NCI-H510A (cell line): Measurements from ENCODE around the gene C14orf132.

Experiments used
- DNase-seq: peaks from one replicate; lab custom pipeline; 2025; lab: John Stamatoyannopoulos, UW

The C14orf132 gene

GRCh38 chr14:96119947-96120346 lies 80.8 kb downstream of the C14orf132 start:
- no peak for DNase-seq

- no peak for DNase-seq
These were observed 81.2 kb downstream of the C14orf132 start for GRCh38 chr14:96120392-96120791.

- DNase-seq: no peak
These were observed 81.8 kb downstream of the C14orf132 start for GRCh38 chr14:96120941-96121340.

GRCh38 chr14:96121660-96122395 lies 82.7 kb downstream of the C14orf132 start:
- DNase-seq: no peak

- DNase-seq: no peak
These were observed 83.3 kb downstream of the C14orf132 start for GRCh38 chr14:96122496-96122895.

- no peak for DNase-seq
These were observed 86.4 kb downstream of the C14orf132 start for GRCh38 chr14:96125536-96125935.

GRCh38 chr14:96126339-96126782 lies 87.2 kb downstream of the C14orf132 start:
- no peak for DNase-seq

- peak; percentile 59 for DNase-seq
These were observed 87.7 kb downstream of the C14orf132 start for GRCh38 chr14:96126783-96127271.

GRCh38 chr14:96129128-96129736 lies 90.1 kb downstream of the C14orf132 start:
- no peak for DNase-seq

GRCh38 chr14:96130391-96130790 lies 91.2 kb downstream of the C14orf132 start:
- no peak for DNase-seq

- DNase-seq: no peak
These were observed 91.7 kb downstream of the C14orf132 start for GRCh38 chr14:96130854-96131253.

- no peak for DNase-seq
These were observed 92.7 kb downstream of the C14orf132 start for GRCh38 chr14:96131836-96132235.

GRCh38 chr14:96134508-96134907 lies 95.3 kb downstream of the C14orf132 start:
- no peak for DNase-seq

- no peak for DNase-seq
These were observed 96.1 kb downstream of the C14orf132 start for GRCh38 chr14:96135285-96135684.

- no peak for DNase-seq
These were observed 97.3 kb downstream of the C14orf132 start for GRCh38 chr14:96136371-96137005.

- DNase-seq: no peak
These were observed 99.1 kb downstream of the C14orf132 start for GRCh38 chr14:96138241-96138640.

- no peak for DNase-seq
These were observed 100.0 kb downstream of the C14orf132 start for GRCh38 chr14:96139169-96139568.

- DNase-seq: no peak
These were observed 100.7 kb downstream of the C14orf132 start for GRCh38 chr14:96139879-96140278.

- DNase-seq: no peak
These were observed 101.8 kb downstream of the C14orf132 start for GRCh38 chr14:96140952-96141351.
